ENCODE data around the gene CASP8.

CASP8 gene

GRCh38 chr2:201275990-201276389, 15.7 kb downstream of the CASP8 start:
- TF ChIP-seq POLR2AphosphoS5 (IDR thresholded peaks at IDR 0.05; ENCODE audit: low read depth, low read length) = no peak

DNA sequence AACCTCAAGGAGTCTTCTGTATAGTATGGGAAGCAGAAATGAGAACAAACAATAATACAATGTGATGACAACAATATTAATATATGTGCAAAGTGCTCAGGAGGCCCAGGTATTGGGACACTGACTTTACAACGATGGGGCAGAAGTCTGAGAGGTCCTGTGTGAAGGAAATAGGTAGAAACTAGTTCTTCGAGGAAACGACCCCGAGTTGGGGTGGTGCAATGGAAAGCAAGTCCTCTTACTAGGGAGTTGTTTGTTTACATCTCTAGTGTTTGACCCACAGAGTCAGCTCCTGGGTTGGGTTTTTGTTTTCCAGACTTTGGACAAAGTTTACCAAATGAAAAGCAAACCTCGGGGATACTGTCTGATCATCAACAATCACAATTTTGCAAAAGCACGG, 16.2 kb downstream of the CASP8 start:
- TF ChIP-seq POLR2AphosphoS5 (IDR thresholded peaks at IDR 0.05; ENCODE audit: low read depth, low read length) = no peak
- TF ChIP-seq SIN3A (IDR thresholded peaks at IDR 0.05; ENCODE audit: borderline replicate concordance, insufficient read depth, low read length) = no peak
- no peak for TF ChIP-seq REST (IDR thresholded peaks at IDR 0.05; ENCODE audit: insufficient read depth in 1 of 2, low read depth in 2 of 2, low read length in 2 of 2)
- TF ChIP-seq TAF1 (IDR thresholded peaks at IDR 0.05; ENCODE audit: borderline replicate concordance, insufficient read depth, low read length) = no peak
- no peak for TF ChIP-seq FOXP2 (optimal IDR thresholded peaks at IDR 0.05; ENCODE audit: borderline replicate concordance, extremely low read depth, extremely low read length, insufficient read depth)

GRCh38 chr2:201279079-201279478, 18.7 kb downstream of the CASP8 start:
- TF ChIP-seq REST (IDR thresholded peaks at IDR 0.05; ENCODE audit: insufficient read depth in 1 of 2, low read depth in 2 of 2, low read length in 2 of 2) (no peak), SIN3A (IDR thresholded peaks at IDR 0.05; ENCODE audit: borderline replicate concordance, insufficient read depth, low read length) (no peak), TAF1 (IDR thresholded peaks at IDR 0.05; ENCODE audit: borderline replicate concordance, insufficient read depth, low read length) (no peak), POLR2AphosphoS5 (IDR thresholded peaks at IDR 0.05; ENCODE audit: low read depth, low read length) (no peak), FOXP2 (optimal IDR thresholded peaks at IDR 0.05; ENCODE audit: borderline replicate concordance, extremely low read depth, extremely low read length, insufficient read depth) (no peak)

DNA sequence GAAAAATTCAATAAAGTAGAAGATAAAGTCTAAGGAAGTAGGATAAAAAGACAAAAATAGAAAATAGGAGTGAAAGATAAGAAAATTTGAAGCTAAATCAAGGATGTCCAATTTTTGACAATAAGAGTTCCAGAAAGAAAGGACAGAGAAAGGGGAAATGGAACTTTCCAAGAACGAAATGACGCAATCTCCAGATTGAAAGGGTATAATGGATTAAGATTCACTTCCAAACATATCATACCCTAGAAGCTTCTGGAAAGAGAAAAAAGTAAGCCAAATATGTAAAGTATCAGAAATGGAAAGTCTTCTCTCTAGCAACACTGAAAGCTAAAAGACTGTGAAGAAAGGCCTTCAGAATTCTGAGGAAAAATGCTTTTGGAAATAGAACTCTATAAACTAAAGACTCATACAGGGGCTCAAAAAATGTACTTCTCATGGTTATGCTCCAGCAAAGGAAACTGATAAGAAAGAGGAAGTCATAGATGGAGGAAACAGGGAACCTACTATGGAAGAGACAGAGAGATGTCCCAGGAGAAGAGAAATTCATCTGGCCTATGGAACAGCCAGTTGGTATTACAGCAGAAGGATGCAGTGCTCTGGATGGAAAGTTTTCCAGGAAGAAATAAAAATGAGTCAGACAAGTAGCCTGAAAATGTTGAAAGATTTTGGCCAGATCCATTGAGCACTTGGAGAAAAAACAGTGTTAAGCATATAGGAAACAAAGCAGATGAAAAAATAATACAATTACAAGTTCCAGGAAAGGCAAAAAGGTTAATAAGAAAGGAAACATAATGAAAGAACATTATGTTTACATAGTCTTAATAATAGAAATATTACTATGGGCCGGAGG, 20.1 kb downstream of the CASP8 start:
- TF ChIP-seq SIN3A (IDR thresholded peaks at IDR 0.05; ENCODE audit: borderline replicate concordance, insufficient read depth, low read length) = no peak

GRCh38 chr2:201285499-201285898, 25.2 kb downstream of the CASP8 start:
- TF ChIP-seq TAF1 (IDR thresholded peaks at IDR 0.05; ENCODE audit: borderline replicate concordance, insufficient read depth, low read length) (no peak), POLR2AphosphoS5 (IDR thresholded peaks at IDR 0.05; ENCODE audit: low read depth, low read length) (no peak), FOXP2 (optimal IDR thresholded peaks at IDR 0.05; ENCODE audit: borderline replicate concordance, extremely low read depth, extremely low read length, insufficient read depth) (no peak), REST (IDR thresholded peaks at IDR 0.05; ENCODE audit: insufficient read depth in 1 of 2, low read depth in 2 of 2, low read length in 2 of 2) (no peak), SIN3A (IDR thresholded peaks at IDR 0.05; ENCODE audit: borderline replicate concordance, insufficient read depth, low read length) (no peak)

DNA sequence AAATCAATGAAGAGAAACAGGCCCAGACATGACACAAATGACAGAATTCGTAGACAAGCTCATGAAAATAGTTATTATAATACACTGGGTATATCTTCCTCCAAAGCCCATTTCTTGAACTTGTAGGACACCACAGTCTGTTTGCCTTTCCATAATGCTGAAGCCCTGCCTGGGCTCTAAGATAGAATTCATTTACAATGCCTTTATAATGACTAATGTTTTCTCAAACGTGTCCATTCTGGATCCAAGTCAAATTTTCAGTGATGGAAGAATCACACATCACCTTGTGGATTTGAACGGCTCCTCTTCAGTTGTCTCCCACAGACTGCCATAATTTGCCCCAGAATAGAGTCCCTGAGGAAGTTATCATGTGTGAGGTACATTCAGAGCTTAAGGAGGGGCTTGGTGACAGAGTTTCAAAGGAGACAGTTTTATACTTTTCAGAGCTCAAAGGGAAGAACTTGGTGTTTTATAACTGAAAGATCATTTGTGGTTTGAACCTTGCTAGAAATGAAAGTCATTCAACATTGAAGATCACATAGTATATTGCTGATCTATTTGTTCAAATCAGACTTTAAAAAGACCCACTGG, 38.2 kb downstream of the CASP8 start:
- no peak for TF ChIP-seq REST (IDR thresholded peaks at IDR 0.05; ENCODE audit: insufficient read depth in 1 of 2, low read depth in 2 of 2, low read length in 2 of 2)
- no peak for TF ChIP-seq TAF1 (IDR thresholded peaks at IDR 0.05; ENCODE audit: borderline replicate concordance, insufficient read depth, low read length)
- TF ChIP-seq SIN3A (IDR thresholded peaks at IDR 0.05; ENCODE audit: borderline replicate concordance, insufficient read depth, low read length) = no peak
- TF ChIP-seq FOXP2 (optimal IDR thresholded peaks at IDR 0.05; ENCODE audit: borderline replicate concordance, extremely low read depth, extremely low read length, insufficient read depth) = no peak
- TF ChIP-seq POLR2AphosphoS5 (IDR thresholded peaks at IDR 0.05; ENCODE audit: low read depth, low read length) = no peak
